Upper lobe of left lung (tissue), 6 donors: ENCODE results near the gene SOD3. TPM values are rescaled to one million over a fixed set of nuclear protein-coding genes. Genes with fewer than 3 reads are reported as not detected.

ENCODE experiments used
- ATAC-seq, 2 donors: fragments of 200-7000 bp; cut with Tn5 transposase; one replicate each; pipeline ENCODE4 v1.9.1; 2022; ENCODE audit warnings: mild to moderate bottlenecking in 2 of 2, moderate library complexity in 2 of 2; ENCODE audit not compliant: low FRiP score in 2 of 2
- DNase-seq, 2 donors: peaks; one replicate each; pipeline ENCODE4 v3.0.0-alpha.2; 2019 to 2020
- H3K27ac ChIP-seq, 4 donors: fragments of 200-600 bp; sonication (generic); one replicate each; pipeline ENCODE4 v1.5.1; 2016 to 2019
- H3K27me3 ChIP-seq, 4 donors: fragments of 200-600 bp; sonication (generic); one replicate each; pipeline ENCODE4 v1.5.1; 2017 to 2019
- H3K36me3 ChIP-seq, 4 donors: fragments of 200-600 bp; sonication (generic); one replicate each; pipeline ENCODE4 v1.5.1; 2016 to 2019
- H3K4me1 ChIP-seq, 4 donors: fragments of 200-600 bp; sonication (generic); one replicate each; pipeline ENCODE4 v1.5.1; 2018 to 2019
- H3K4me3 ChIP-seq, 4 donors: fragments of 200-600 bp; sonication (generic); one replicate each; pipeline ENCODE4 v1.5.1; 2017 to 2019; ENCODE audit warnings: mild to moderate bottlenecking in 2 of 4, moderate library complexity in 1 of 4
- H3K9me3 ChIP-seq, 4 donors: fragments of 200-600 bp; sonication (generic); one replicate each; pipeline ENCODE4 v1.5.1; 2018 to 2019
- CTCF ChIP-seq, 6 experiments: fragments of 450-650 bp in 4 of 6; fragments of 200-600 bp in 2 of 6; sonication (generic) in 2 of 6; IDR thresholded peaks; one replicate each; pipeline ENCODE4 v1.5.1; 2016 to 2019; ENCODE audit warnings: antibody characterized with exemption in 6 of 6
- EP300 ChIP-seq, 4 donors: sonication (generic); formaldehyde crosslinking; IDR thresholded peaks; one replicate each; pipeline ENCODE4 v1.5.1; 2017; ENCODE audit warnings: antibody characterized with exemption in 4 of 4, control low read depth in 2 of 4
- POLR2A ChIP-seq, 4 donors: fragments of 450-650 bp; IDR thresholded peaks; one replicate each; pipeline ENCODE4 v1.5.1; 2016 to 2017; ENCODE audit warnings: antibody characterized with exemption in 4 of 4, mild to moderate bottlenecking in 2 of 4
- POLR2AphosphoS5 ChIP-seq, 2 donors: sonication (generic); formaldehyde crosslinking; IDR thresholded peaks; one replicate each; pipeline ENCODE4 v1.5.1; 2017; ENCODE audit warnings: antibody characterized with exemption in 2 of 2
- WGBS, 2 donors: methylation state at CpG; one replicate each; pipeline ENCODE4 v1.1.5; 2017 to 2018; 5-methylcytosine and 5-hydroxymethylcytosine counted together
- total RNA-seq, 6 donors: library from RNA; depleted of rRNA in 4 of 6; stranded (reverse); fragments of >200 nt in 4 of 6; gene quantifications; one replicate each; pipeline versions ENCODE4 v1.1.0 to v1.2.1, GENCODE V29; 2016 to 2021
- donor health status: DM: no; HTN: no; CAD: no; lungs with moderate emphysema.
- donor health status: DM: no; HTN: yes; CAD: no; lungs with severe emphysema.

The SOD3 gene
- total RNA-seq, 6 donors from 2014 or later = 109 to 484 (median 200) TPM

DNA sequence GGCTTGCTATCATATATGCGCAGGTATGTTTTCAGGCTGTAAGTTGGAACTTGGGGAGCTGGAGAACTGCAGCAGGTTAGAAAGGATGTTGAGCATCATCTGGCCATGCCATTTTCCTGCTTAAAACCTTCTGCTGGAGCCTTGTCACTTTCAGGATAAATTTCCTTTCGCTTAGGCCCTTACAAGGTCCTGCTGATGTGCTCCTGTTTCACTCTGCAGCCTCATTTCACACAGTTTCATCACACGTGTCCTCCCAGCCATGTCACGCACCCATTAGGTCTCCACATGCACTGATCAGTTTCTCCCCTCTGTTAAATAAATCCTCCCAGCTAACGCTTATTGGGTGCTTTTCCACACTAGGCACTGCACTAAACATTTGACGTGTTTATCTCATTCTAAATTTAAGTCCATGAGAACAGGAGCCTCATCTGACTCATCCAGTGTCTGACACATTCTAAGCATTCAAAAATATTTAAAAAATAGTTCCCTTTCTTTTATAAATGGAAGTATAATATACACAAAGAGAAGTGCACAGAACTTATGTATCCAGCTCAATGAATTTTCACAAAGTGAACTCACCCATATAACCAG, 14.5 kb downstream of the SOD3 start:
- ATAC-seq = no peak

DNA sequence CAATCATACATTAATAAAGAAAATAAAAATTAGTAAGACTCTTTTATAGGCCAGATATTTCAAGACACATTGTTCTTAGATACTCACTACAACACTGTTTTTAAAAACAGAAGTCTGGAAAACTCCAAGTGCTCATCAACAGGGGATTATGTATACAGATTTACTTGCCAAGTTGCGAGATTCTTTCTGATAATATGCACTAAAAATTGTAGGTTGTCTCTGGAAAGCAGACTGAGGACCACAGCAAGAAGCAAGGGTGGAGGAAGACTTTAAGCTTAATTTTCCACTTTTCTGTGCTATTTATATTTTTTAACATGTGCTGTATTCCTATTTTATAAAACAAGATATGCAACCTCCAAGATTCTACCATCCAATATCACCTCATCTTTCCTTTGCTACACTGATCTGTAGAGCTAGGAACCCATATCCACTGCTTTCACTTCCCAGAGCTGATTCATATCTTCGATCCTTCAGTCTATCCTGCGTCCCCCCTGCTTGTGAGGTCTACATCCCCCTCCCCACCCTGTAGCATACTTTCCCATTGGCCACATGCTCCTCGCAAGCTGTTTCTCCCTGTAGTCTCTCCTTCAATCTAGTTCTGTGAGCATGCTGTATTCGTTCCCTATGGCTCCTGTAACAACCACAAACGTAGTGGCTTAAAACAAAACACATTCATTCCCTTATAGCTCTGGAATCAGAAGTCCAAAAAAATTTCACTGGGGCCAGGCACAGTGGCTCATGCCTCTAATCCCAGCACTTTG, 15.7 kb downstream of the SOD3 start:
- Histone ChIP-seq H3K4me3 (no peak overlapping the region), H3K27me3 (no peaks in the 10 kb centered on the region), H3K36me3 (peaks cover 0 to 17% (median 11%) of the 10 kb centered on the region in 4 donors), H3K27ac (no peak overlapping the region), H3K4me1 (no peaks in the 10 kb centered on the region), H3K9me3 (no peaks in the 10 kb centered on the region)
- DNase-seq (no peak), ATAC-seq (no peak)
- TF ChIP-seq CTCF (IDR thresholded peaks at IDR 0.05) = no peak
- no peak for TF ChIP-seq POLR2A (IDR thresholded peaks at IDR 0.05)
- TF ChIP-seq EP300 (IDR thresholded peaks at IDR 0.05) = no peak
- TF ChIP-seq POLR2AphosphoS5 (IDR thresholded peaks at IDR 0.05) = no peak
- WGBS, 2 donors = 92 to 96% methylated on average over 6 of the region's 6 CpGs

More for the DNA sequence above, 14.5 kb downstream of the SOD3 start:
- H3K9me3 ChIP-seq = no peaks in the 10 kb centered on the region
- no peak overlapping the region for H3K27ac ChIP-seq
- no peaks in the 10 kb centered on the region for H3K27me3 ChIP-seq
- TF ChIP-seq CTCF (IDR thresholded peaks at IDR 0.05) = no peak
- TF ChIP-seq POLR2AphosphoS5 (IDR thresholded peaks at IDR 0.05) = no peak
- no peak for TF ChIP-seq EP300 (IDR thresholded peaks at IDR 0.05)
- no peak for TF ChIP-seq POLR2A (IDR thresholded peaks at IDR 0.05)
- 92% methylated on average over 6 of the region's 6 CpGs for WGBS, 2 donors
- H3K36me3 ChIP-seq = peaks cover 0 to 17% (median 11%) of the 10 kb centered on the region in 4 donors
- H3K4me1 ChIP-seq = no peaks in the 10 kb centered on the region
- DNase-seq = no peak
- H3K4me3 ChIP-seq = no peak overlapping the region

DNA sequence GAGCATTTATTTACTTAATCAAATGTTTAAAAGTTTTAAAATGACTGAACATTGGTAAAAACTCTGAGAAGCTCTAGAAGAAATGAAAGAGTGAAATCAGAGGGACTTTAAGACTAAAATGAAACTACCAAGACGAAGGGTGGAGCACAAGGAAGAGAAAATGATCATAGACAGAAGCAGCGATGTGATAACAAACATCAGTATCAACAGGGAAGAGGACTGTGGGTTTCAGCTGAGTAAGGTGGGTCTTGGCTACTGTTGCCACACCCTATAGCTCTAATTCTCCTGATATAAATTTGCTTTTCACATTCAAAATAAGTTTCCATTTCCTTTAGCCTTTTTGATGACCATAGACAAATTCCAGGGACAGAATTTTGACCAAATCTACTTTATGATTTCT, 18.4 kb downstream of the SOD3 start:
- H3K4me3 ChIP-seq = no peak overlapping the region
- no peaks in the 10 kb centered on the region for H3K27me3 ChIP-seq
- peaks cover 0 to 26% (median 6%) of the 10 kb centered on the region in 4 donors for H3K36me3 ChIP-seq
- H3K27ac ChIP-seq = no peak overlapping the region
- no peak for DNase-seq
- 90 to 94% methylated on average over 2 of the region's 2 CpGs for WGBS, 2 donors
- ATAC-seq = no peak
- no peaks in the 10 kb centered on the region for H3K9me3 ChIP-seq
- H3K4me1 ChIP-seq = no peaks in the 10 kb centered on the region
- TF ChIP-seq POLR2A (IDR thresholded peaks at IDR 0.05) (no peak), POLR2AphosphoS5 (IDR thresholded peaks at IDR 0.05) (no peak), EP300 (IDR thresholded peaks at IDR 0.05) (no peak), CTCF (IDR thresholded peaks at IDR 0.05) (no peak)

DNA sequence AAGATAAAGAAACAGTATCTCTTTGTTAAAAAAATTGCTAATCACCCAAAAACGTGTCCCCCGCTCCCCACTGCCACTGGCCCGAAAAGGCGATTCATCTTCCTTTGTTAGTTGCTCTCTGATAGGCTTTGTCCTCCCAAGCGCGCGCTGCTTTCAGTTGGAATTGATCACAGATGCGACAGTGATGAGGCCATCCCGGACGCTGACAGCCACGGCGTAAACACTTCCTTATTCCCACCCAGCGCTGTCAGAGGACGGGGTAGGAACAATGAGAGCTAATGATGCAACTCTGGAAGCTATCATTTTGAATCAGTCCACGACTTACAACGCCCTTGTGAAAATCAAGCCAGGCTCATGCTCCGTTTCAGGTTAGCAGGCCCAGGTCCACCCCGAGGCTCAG, 21.4 kb downstream of the SOD3 start:
- ATAC-seq = no peak
- no peak overlapping the region for H3K4me3 ChIP-seq
- TF ChIP-seq CTCF (IDR thresholded peaks at IDR 0.05) = no peak
- no peak for TF ChIP-seq EP300 (IDR thresholded peaks at IDR 0.05)
- TF ChIP-seq POLR2A (IDR thresholded peaks at IDR 0.05) = no peak
- no peak for DNase-seq
- H3K27ac ChIP-seq = no peak overlapping the region
- peaks cover 0 to 35% (median 6%) of the 10 kb centered on the region in 4 donors for H3K36me3 ChIP-seq
- H3K4me1 ChIP-seq = no peaks in the 10 kb centered on the region
- no peaks in the 10 kb centered on the region for H3K9me3 ChIP-seq
- H3K27me3 ChIP-seq = no peaks in the 10 kb centered on the region
- WGBS, 2 donors = 86 to 91% methylated on average over 17 to 18 of the region's 18 CpGs
